ENCODE measurements around the gene GABBR2. TPM values are rescaled to one million over a fixed set of nuclear protein-coding genes. Genes with fewer than 3 reads are reported as not detected.

The GABBR2 gene
- polyA plus RNA-seq, 1 donor (not counting 4 experiments of a cell fraction or from before 2014, with no cell fraction given) = 0.01 TPM

- no peaks in the 10 kb centered on the region for H3K36me3 ChIP-seq (ENCODE audit: control insufficient read depth in 2 of 2, extremely low read depth in 1 of 2, insufficient read depth in 2 of 2, low read length in 2 of 2)
- H3K9me3 ChIP-seq (ENCODE audit: control insufficient read depth, low read depth, low read length) = peaks cover 2% of the 10 kb centered on the region
- H3K4me3 ChIP-seq (ENCODE audit: control insufficient read depth in 2 of 3, extremely low read depth in 1 of 3, insufficient read depth in 2 of 3, low read depth in 1 of 3, low read length in 3 of 3) = no peak overlapping the region
- dilution Hi-C loops (cut with MboI; ENCODE audit: extremely low pct_ligation_motif_present, low sequenced_read_pairs) = no loop called here
- no peaks in the 10 kb centered on the region for H3K27me3 ChIP-seq (ENCODE audit: control insufficient read depth, extremely low read depth, insufficient read depth, low read length)
- H3K4me2 ChIP-seq (ENCODE audit: control insufficient read depth, extremely low read depth, insufficient read depth, low read depth, low read length) = no peak overlapping the region
- FAIRE-seq (no peak), DNase-seq (ENCODE audit: low read depth, low spot score) (no peak)
- H4K20me1 ChIP-seq (ENCODE audit: control insufficient read depth, extremely low read depth, insufficient read depth, low read length) = no peaks in the 10 kb centered on the region
- TF ChIP-seq, protein P1, sequence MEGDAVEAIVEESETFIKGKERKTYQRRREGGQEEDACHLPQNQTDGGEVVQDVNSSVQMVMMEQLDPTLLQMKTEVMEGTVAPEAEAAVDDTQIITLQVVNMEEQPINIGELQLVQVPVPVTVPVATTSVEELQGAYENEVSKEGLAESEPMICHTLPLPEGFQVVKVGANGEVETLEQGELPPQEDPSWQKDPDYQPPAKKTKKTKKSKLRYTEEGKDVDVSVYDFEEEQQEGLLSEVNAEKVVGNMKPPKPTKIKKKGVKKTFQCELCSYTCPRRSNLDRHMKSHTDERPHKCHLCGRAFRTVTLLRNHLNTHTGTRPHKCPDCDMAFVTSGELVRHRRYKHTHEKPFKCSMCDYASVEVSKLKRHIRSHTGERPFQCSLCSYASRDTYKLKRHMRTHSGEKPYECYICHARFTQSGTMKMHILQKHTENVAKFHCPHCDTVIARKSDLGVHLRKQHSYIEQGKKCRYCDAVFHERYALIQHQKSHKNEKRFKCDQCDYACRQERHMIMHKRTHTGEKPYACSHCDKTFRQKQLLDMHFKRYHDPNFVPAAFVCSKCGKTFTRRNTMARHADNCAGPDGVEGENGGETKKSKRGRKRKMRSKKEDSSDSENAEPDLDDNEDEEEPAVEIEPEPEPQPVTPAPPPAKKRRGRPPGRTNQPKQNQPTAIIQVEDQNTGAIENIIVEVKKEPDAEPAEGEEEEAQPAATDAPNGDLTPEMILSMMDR (optimal IDR thresholded peaks at IDR 0.05 in 1 of 3, IDR thresholded peaks at IDR 0.05 in 1 of 3, conservative IDR thresholded peaks at IDR 0.05 in 1 of 3; ENCODE audit: extremely low read depth in 1 of 3, insufficient read depth in 2 of 3, low read length in 3 of 3) = no peak
- no peak overlapping the region for H2AFZ ChIP-seq (ENCODE audit: control insufficient read depth, low read length)
- H3K4me1 ChIP-seq (ENCODE audit: control insufficient read depth, extremely low read depth, insufficient read depth, low read length) = peaks cover 1% of the 10 kb centered on the region
- no peak overlapping the region for H3K9ac ChIP-seq (ENCODE audit: control insufficient read depth, extremely low read depth, insufficient read depth, low read length)
- no peaks in the 10 kb centered on the region for H3K79me2 ChIP-seq (ENCODE audit: control insufficient read depth, insufficient read depth, low read length)
- H3K9me1 ChIP-seq (ENCODE audit: control insufficient read depth, extremely low read depth, insufficient read depth, low read length) = no peaks in the 10 kb centered on the region
- H3K27ac ChIP-seq (ENCODE audit: control insufficient read depth, insufficient read depth, low read length) = no peak overlapping the region
Measured at GRCh38 chr9:98369471-98369870, 339.3 kb downstream of the GABBR2 start.

- no peak for FAIRE-seq
- dilution Hi-C loops (cut with MboI; ENCODE audit: extremely low pct_ligation_motif_present, low sequenced_read_pairs) = no loop called here
Measured at GRCh38 chr9:98369066-98369425, 339.7 kb downstream of the GABBR2 start.

DNA sequence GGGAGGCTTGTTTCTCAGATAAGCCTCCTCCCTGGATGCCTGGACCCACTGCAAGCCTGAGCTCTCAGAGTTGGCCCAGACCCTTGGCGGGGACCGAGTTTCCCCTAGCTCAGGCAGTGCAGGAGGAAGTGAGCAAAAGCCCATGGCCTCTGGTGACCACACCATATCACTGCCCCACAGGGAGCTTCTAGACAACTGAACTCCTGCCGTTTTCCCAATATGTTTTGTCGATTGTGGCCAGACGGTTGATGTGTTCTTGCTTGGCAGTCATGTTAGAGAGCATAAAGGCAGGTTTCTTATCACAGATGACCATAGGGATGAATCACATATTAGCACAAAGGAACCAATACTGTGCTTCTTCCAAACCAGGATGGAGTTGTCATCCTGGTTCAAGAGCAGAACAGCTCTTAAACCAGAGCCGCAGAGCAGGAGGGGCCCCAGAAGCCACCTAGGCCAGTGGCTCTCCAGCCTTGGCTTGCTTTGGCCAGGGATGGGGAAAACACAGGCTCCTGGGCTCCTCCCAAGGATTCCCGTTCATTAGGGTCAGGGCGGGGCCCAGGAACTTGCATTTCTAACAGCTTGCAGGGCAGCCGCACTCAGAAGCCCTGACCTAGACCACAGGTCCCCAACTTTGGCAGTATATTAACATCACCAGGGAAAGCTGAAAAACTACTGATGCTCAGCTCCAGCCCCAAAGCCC lies 340.2 kb downstream of the GABBR2 start:
- H3K27ac ChIP-seq (ENCODE audit: control insufficient read depth, insufficient read depth, low read length) = no peak overlapping the region
- no peak for FAIRE-seq
- no peak for TF ChIP-seq EZH2 (IDR thresholded peaks at IDR 0.05; ENCODE audit: low read length)
- TF ChIP-seq, protein P1 (optimal IDR thresholded peaks at IDR 0.05 in 1 of 3, IDR thresholded peaks at IDR 0.05 in 1 of 3, conservative IDR thresholded peaks at IDR 0.05 in 1 of 3; ENCODE audit: extremely low read depth in 1 of 3, insufficient read depth in 2 of 3, low read length in 3 of 3) = no peak

More at GRCh38 chr9:98369066-98369425, 339.7 kb downstream of the GABBR2 start:
- no peak overlapping the region for H3K4me3 ChIP-seq (ENCODE audit: control insufficient read depth in 2 of 3, extremely low read depth in 1 of 3, insufficient read depth in 2 of 3, low read depth in 1 of 3, low read length in 3 of 3)
- TF ChIP-seq EZH2 (IDR thresholded peaks at IDR 0.05; ENCODE audit: low read length) = no peak
- no peaks in the 10 kb centered on the region for H4K20me1 ChIP-seq (ENCODE audit: control insufficient read depth, extremely low read depth, insufficient read depth, low read length)
- no peak overlapping the region for H2AFZ ChIP-seq (ENCODE audit: control insufficient read depth, low read length)
- H3K4me1 ChIP-seq (ENCODE audit: control insufficient read depth, extremely low read depth, insufficient read depth, low read length) = no peaks in the 10 kb centered on the region
- peaks cover 2% of the 10 kb centered on the region for H3K9me3 ChIP-seq (ENCODE audit: control insufficient read depth, low read depth, low read length)
- no peaks in the 10 kb centered on the region for H3K9me1 ChIP-seq (ENCODE audit: control insufficient read depth, extremely low read depth, insufficient read depth, low read length)
- H3K9ac ChIP-seq (ENCODE audit: control insufficient read depth, extremely low read depth, insufficient read depth, low read length) = no peak overlapping the region
- H3K36me3 ChIP-seq (ENCODE audit: control insufficient read depth in 2 of 2, extremely low read depth in 1 of 2, insufficient read depth in 2 of 2, low read length in 2 of 2) = no peaks in the 10 kb centered on the region
- no peak for DNase-seq (ENCODE audit: low read depth, low spot score)
- no peaks in the 10 kb centered on the region for H3K79me2 ChIP-seq (ENCODE audit: control insufficient read depth, insufficient read depth, low read length)
- no peaks in the 10 kb centered on the region for H3K27me3 ChIP-seq (ENCODE audit: control insufficient read depth, extremely low read depth, insufficient read depth, low read length)
- H3K27ac ChIP-seq (ENCODE audit: control insufficient read depth, insufficient read depth, low read length) = no peak overlapping the region
- no peak overlapping the region for H3K4me2 ChIP-seq (ENCODE audit: control insufficient read depth, extremely low read depth, insufficient read depth, low read depth, low read length)

More for the DNA sequence above, 340.2 kb downstream of the GABBR2 start:
- H3K9me3 ChIP-seq (ENCODE audit: control insufficient read depth, low read depth, low read length) = peaks cover 2% of the 10 kb centered on the region
- H3K36me3 ChIP-seq (ENCODE audit: control insufficient read depth in 2 of 2, extremely low read depth in 1 of 2, insufficient read depth in 2 of 2, low read length in 2 of 2) = no peaks in the 10 kb centered on the region
- dilution Hi-C loops (cut with MboI; ENCODE audit: extremely low pct_ligation_motif_present, low sequenced_read_pairs) = no loop called here
- no peak overlapping the region for H2AFZ ChIP-seq (ENCODE audit: control insufficient read depth, low read length)
- no peaks in the 10 kb centered on the region for H4K20me1 ChIP-seq (ENCODE audit: control insufficient read depth, extremely low read depth, insufficient read depth, low read length)
- H3K27me3 ChIP-seq (ENCODE audit: control insufficient read depth, extremely low read depth, insufficient read depth, low read length) = no peaks in the 10 kb centered on the region
- H3K9ac ChIP-seq (ENCODE audit: control insufficient read depth, extremely low read depth, insufficient read depth, low read length) = no peak overlapping the region
- H3K4me3 ChIP-seq (ENCODE audit: control insufficient read depth in 2 of 3, extremely low read depth in 1 of 3, insufficient read depth in 2 of 3, low read depth in 1 of 3, low read length in 3 of 3) = no peak overlapping the region
- no peak for DNase-seq (ENCODE audit: low read depth, low spot score)
- H3K9me1 ChIP-seq (ENCODE audit: control insufficient read depth, extremely low read depth, insufficient read depth, low read length) = no peaks in the 10 kb centered on the region
- H3K79me2 ChIP-seq (ENCODE audit: control insufficient read depth, insufficient read depth, low read length) = no peaks in the 10 kb centered on the region
- no peak overlapping the region for H3K4me2 ChIP-seq (ENCODE audit: control insufficient read depth, extremely low read depth, insufficient read depth, low read depth, low read length)
- H3K4me1 ChIP-seq (ENCODE audit: control insufficient read depth, extremely low read depth, insufficient read depth, low read length) = no peaks in the 10 kb centered on the region
